Gastrocnemius medialis (tissue), 4 donors: ENCODE measurements around the gene BAIAP2L2. TPM values are rescaled to one million over a fixed set of nuclear protein-coding genes. Genes with fewer than 3 reads are reported as not detected.

Source experiments
- ATAC-seq, 2 donors: fragments of 150-250 bp; one replicate each; pipeline ENCODE4 v1.9.1; 2016
- DNase-seq, 2 donors: peaks; one replicate each; pipeline ENCODE4 v3.0.0-alpha.2; 2019
- H3K27ac ChIP-seq, 4 donors: fragments of 200-600 bp; sonication (generic); 1 replicate in 1 of 4; 2 replicates in 3 of 4; pipeline ENCODE4 v1.5.1; 2016 to 2018; ENCODE audit warnings: mild to moderate bottlenecking in 2 of 4, moderate library complexity in 1 of 4
- H3K27me3 ChIP-seq, 3 donors: fragments of 200-600 bp; sonication (generic) in 2 of 3; 1 replicate in 1 of 3; 2 replicates in 2 of 3; pipeline versions ENCODE4 v1.5.1 to v1.6.0; 2016 to 2019; ENCODE audit warnings: mild to moderate bottlenecking in 1 of 3, moderate library complexity in 1 of 3
- H3K36me3 ChIP-seq, 2 donors: fragments of 200-600 bp; sonication (generic) in 1 of 2; one replicate each; pipeline ENCODE4 v1.5.1; 2017 to 2018
- H3K4me1 ChIP-seq, 2 donors: fragments of 200-600 bp; sonication (generic) in 1 of 2; one replicate each; pipeline ENCODE4 v1.5.1; 2016 to 2017; ENCODE audit warnings: mild to moderate bottlenecking in 2 of 2
- H3K4me3 ChIP-seq, 4 donors: fragments of 200-600 bp; sonication (generic) in 3 of 4; 1 replicate in 1 of 4; 2 replicates in 3 of 4; pipeline ENCODE4 v1.5.1; 2016 to 2019; ENCODE audit warnings: mild to moderate bottlenecking in 2 of 4
- H3K9me3 ChIP-seq, 3 donors: fragments of 200-600 bp; sonication (generic) in 2 of 3; 1 replicate in 1 of 3; 2 replicates in 2 of 3; pipeline ENCODE4 v1.5.1; 2016 to 2019
- POLR2A ChIP-seq, 2 donors: fragments of 450-650 bp; IDR thresholded peaks; one replicate each; pipeline ENCODE4 v1.6.1; 2017; ENCODE audit warnings: antibody characterized with exemption in 2 of 2, mild to moderate bottlenecking in 2 of 2, moderate library complexity in 2 of 2
- in situ Hi-C, 4 donors: fragments of 200-750 bp; cut with MboI; loops; one replicate each; pipeline versions ENCODE4 v1.15.0 to v1.8.0; 2017; ENCODE audit warnings: low sequenced_read_pairs in 4 of 4
- intact Hi-C: fragments of 100-400 bp; cut with DNase I; formaldehyde crosslinking; loops from one replicate; pipeline ENCODE4 v1.15.1; 2023; ENCODE audit warnings: low total_unique reads
- total RNA-seq, 4 donors: library from RNA; depleted of rRNA; stranded (reverse); fragments of >200 nt; gene quantifications; one replicate each; pipeline versions ENCODE4 v1.1.0 to v1.2.3, GENCODE V29; 2016
- TF ChIP-seq, protein P1 (sequence below), 5 experiments: fragments of 450-650 bp in 3 of 5; fragments of 200-600 bp in 2 of 5; sonication (generic) in 2 of 5; IDR thresholded peaks in 4 of 5; conservative IDR thresholded peaks in 1 of 5; 1 replicate in 4 of 5; 2 replicates in 1 of 5; pipeline ENCODE4 v1.5.1; 2016 to 2019; ENCODE audit warnings: antibody characterized with exemption in 5 of 5, mild to moderate bottlenecking in 3 of 5, moderate library complexity in 3 of 5

The BAIAP2L2 gene
- total RNA-seq, 4 donors from 2014 or later, result 0.16 to 1.7 (median 0.72) TPM; not detected in 1

- intact Hi-C loops, result loop anchor here (10.0 kb wide), 1 partner anchor 638 kb away; the partner anchor contains the start of genes GTPBP1 and JOSD1
- in situ Hi-C loops, result loop anchor here in 1 of 4 donors (25.0 kb wide), 1 partner anchor 496 kb away; the partner anchor contains the start of gene DMC1
- H3K4me1 ChIP-seq, result peaks cover 64 to 89% of the 10 kb centered on the region in 2 donors
- H3K36me3 ChIP-seq, result peaks cover 0 to 17% of the 10 kb centered on the region in 2 donors
- no peaks in the 10 kb centered on the region for H3K9me3 ChIP-seq
- no peak overlapping the region for H3K4me3 ChIP-seq
- no peaks in the 10 kb centered on the region for H3K27me3 ChIP-seq
- no peak for DNase-seq
- TF ChIP-seq, protein P1, sequence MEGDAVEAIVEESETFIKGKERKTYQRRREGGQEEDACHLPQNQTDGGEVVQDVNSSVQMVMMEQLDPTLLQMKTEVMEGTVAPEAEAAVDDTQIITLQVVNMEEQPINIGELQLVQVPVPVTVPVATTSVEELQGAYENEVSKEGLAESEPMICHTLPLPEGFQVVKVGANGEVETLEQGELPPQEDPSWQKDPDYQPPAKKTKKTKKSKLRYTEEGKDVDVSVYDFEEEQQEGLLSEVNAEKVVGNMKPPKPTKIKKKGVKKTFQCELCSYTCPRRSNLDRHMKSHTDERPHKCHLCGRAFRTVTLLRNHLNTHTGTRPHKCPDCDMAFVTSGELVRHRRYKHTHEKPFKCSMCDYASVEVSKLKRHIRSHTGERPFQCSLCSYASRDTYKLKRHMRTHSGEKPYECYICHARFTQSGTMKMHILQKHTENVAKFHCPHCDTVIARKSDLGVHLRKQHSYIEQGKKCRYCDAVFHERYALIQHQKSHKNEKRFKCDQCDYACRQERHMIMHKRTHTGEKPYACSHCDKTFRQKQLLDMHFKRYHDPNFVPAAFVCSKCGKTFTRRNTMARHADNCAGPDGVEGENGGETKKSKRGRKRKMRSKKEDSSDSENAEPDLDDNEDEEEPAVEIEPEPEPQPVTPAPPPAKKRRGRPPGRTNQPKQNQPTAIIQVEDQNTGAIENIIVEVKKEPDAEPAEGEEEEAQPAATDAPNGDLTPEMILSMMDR (IDR thresholded peaks at IDR 0.05 in 4 of 5, conservative IDR thresholded peaks at IDR 0.05 in 1 of 5), result no peak
- no peak for TF ChIP-seq POLR2A (IDR thresholded peaks at IDR 0.05)
- H3K27ac ChIP-seq, result peak overlapping the region; percentile 97 to 100 (median 98)
- ATAC-seq, result no peak
These were observed 44.0 kb downstream of the BAIAP2L2 start for GRCh38 chr22:38066381-38067027.

- Histone ChIP-seq H3K4me1 (peaks cover 55 to 80% of the 10 kb centered on the region in 2 donors), H3K27ac (peak overlapping the region; percentile 97 to 100 (median 98)), H3K36me3 (peaks cover 0 to 17% of the 10 kb centered on the region in 2 donors), H3K9me3 (no peaks in the 10 kb centered on the region), H3K27me3 (no peaks in the 10 kb centered on the region), H3K4me3 (no peak overlapping the region)
- intact Hi-C loops (loop anchor here (10.0 kb wide), 1 partner anchor 639 kb away; the partner anchor contains the start of genes GTPBP1 and JOSD1), in situ Hi-C loops (loop anchor here in 1 of 4 donors (25.0 kb wide), 1 partner anchor 497 kb away; the partner anchor contains the start of gene DMC1)
- no peak for ATAC-seq
- no peak for DNase-seq
- TF ChIP-seq, protein P1 (IDR thresholded peaks at IDR 0.05 in 4 of 5, conservative IDR thresholded peaks at IDR 0.05 in 1 of 5), result no peak
- TF ChIP-seq POLR2A (IDR thresholded peaks at IDR 0.05), result no peak
These were observed 44.9 kb downstream of the BAIAP2L2 start for GRCh38 chr22:38065539-38065938.

DNA sequence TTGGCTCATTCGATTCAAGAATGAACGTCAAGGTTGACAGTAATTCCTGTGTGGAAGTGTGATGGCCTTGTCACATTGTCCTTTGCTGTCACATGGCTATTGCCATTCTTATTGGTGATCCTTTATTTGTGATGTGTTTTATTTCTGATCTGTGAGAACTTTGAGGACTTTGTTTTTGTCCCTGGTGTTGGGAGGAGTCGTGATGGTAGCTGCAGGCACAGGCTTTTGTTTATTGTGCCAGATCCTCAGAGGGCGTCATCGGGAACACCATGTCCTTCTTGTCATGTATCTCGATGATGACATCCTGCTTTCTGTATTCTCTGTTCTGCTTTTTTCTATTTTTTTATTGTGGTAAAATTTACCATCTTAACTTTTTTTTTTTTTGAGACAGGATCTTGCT, 47.7 kb downstream of the BAIAP2L2 start:
- intact Hi-C loops, result loop anchor here (10.0 kb wide), 1 partner anchor 642 kb away; the partner anchor contains the start of genes GTPBP1 and JOSD1
- Histone ChIP-seq H3K36me3 (peaks cover 0 to 17% of the 10 kb centered on the region in 2 donors), H3K4me1 (peaks cover 35 to 54% of the 10 kb centered on the region in 2 donors), H3K4me3 (no peak overlapping the region), H3K27me3 (no peaks in the 10 kb centered on the region), H3K9me3 (no peaks in the 10 kb centered on the region), H3K27ac (peak overlapping the region; percentile 97 to 100 (median 98))
- ATAC-seq (peak; percentile 81 to 87), DNase-seq (peak; percentile 76 to 86)
- in situ Hi-C loops, result loop anchor here in 1 of 4 donors (25.0 kb wide), 1 partner anchor 500 kb away; the partner anchor contains the start of gene DMC1
- TF ChIP-seq, protein P1 (IDR thresholded peaks at IDR 0.05 in 4 of 5, conservative IDR thresholded peaks at IDR 0.05 in 1 of 5), result no peak
- TF ChIP-seq POLR2A (IDR thresholded peaks at IDR 0.05), result peak; percentile 12 to 36

GRCh38 chr22:38056969-38057891, 53.3 kb downstream of the BAIAP2L2 start, which contains the start of gene PICK1:
Gene PICK1 (plus strand): TSS chr22:38057404. CDS start chr22:38057810, 406 bp downstream.
- H3K27me3 ChIP-seq, result no peaks in the 10 kb centered on the region
- intact Hi-C loops, result no loop called here
- peak; percentile 58 to 67 for TF ChIP-seq POLR2A (IDR thresholded peaks at IDR 0.05)
- TF ChIP-seq, protein P1 (IDR thresholded peaks at IDR 0.05 in 4 of 5, conservative IDR thresholded peaks at IDR 0.05 in 1 of 5), result peak in 3 of 5 experiments; percentile 11 to 26 (median 21)
- H3K4me1 ChIP-seq, result peaks cover 11 to 14% of the 10 kb centered on the region in 2 donors
- H3K27ac ChIP-seq, result peak within 1 kb of the TSS; percentile 76 to 93 (median 84)
- ATAC-seq (peak; percentile 94 to 97), DNase-seq (peak; percentile 91 to 94)
- H3K4me3 ChIP-seq, result peak within 1 kb of the TSS; percentile 64 to 77 (median 70)
- in situ Hi-C loops, result loop anchor here in 3 of 4 donors (10.0 to 25.0 kb wide), 2 partner anchors 48 to 505 kb away; partner anchors contain the start of gene DMC1 (in 1 of the 3)
- no peaks in the 10 kb centered on the region for H3K9me3 ChIP-seq
- H3K36me3 ChIP-seq, result no peaks in the 10 kb centered on the region
